Measurements from ENCODE around the gene RIOK1.

DNA sequence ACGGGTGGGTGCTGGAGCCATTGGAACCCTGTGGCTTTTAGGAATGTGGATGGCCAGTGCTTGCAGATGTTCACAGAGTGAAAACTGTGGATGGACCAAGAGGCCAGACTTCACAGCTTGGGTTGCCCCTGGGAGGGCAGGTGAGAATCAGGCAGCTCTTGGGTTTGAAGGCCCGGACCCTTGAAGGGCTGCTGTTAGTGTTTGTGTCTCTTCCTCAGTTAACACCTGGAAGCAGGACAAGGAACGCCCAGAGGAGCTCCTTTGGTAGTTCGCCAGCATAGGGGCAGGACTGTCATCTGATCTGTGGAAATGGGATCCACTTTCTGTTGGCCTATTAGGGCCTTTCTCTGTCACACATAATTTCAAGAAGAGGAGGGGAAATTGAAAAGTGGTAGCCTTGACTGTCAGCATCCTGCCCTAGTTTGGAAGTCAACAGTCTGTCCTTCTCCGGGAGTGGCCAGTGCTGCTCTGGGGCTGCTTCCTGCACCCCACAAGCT lies 43.6 kb downstream of the RIOK1 start:
- TF ChIP-seq CTCF (conservative IDR thresholded peaks at IDR 0.05; ENCODE audit: low read length) (no peak), EZH2phosphoT487 (IDR thresholded peaks at IDR 0.05; ENCODE audit: borderline replicate concordance) (no peak)
